GM11168 (cell line): ENCODE results near the gene RAD51B.
"Not testable (repeated sequence)": the region's sequence is repeated elsewhere in the genome, so short reads cannot be mapped to it uniquely, and the experiment has no call there.

Experiments used
- in situ Hi-C: fragments of 300-500 bp; cut with MboI; formaldehyde crosslinking; loops from one replicate; pipeline ENCODE4 v1.12.0; 2022; ENCODE audit warnings: low sequenced_read_pairs; ENCODE audit not compliant: unreplicated experiment

RAD51B gene

DNA sequence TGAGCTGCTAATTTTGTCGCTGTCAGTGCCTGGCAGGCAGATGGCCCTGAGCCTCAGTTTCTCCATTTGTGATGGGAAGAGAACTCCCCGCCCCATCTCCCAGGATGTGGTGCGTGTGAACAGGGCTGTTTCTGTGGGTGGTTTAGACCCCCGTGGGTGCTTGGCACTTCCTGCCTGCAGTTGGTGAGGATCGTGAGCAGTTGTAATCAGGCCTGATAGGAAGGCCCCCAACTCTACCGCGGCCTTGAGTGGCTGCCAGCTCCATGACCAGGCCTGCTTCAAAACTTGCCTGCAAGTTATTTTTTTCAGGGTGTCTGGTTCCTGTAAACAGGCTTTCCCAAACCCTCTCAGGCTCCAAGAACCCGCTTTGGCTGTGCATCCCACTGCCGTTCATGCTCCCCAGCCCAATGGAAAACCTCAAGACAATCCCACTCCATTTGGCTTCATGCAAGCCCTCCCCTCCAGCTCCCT, 834.9 kb downstream of the RAD51B start:
- in situ Hi-C loops, result no loop called here

- in situ Hi-C loops, result no loop called here
Measured at GRCh38 chr14:68655021-68655831, 835.6 kb downstream of the RAD51B start.

- in situ Hi-C loops, result no loop called here
Measured at GRCh38 chr14:68655911-68656316, 836.3 kb downstream of the RAD51B start.

DNA sequence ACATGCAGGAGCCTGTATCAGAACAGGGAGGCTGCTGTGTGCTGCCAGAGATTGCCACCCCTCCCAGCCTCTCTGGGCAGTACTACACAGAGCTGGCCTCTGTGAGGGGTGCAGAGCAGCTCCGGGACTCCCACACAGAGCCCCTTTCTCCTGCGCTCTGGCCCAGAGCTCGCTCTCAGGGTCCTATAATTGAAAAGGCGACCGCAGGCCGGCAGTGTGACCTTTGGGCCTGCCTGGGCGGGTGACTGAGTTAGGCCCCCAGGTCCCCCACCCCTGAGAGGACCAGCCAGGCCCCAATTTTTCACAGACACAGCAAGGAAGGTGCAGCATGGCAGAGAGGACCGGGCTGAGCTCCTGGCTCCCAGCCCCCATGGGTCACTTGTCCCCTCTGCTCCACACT, 836.9 kb downstream of the RAD51B start:
- in situ Hi-C loops, result no loop called here

DNA sequence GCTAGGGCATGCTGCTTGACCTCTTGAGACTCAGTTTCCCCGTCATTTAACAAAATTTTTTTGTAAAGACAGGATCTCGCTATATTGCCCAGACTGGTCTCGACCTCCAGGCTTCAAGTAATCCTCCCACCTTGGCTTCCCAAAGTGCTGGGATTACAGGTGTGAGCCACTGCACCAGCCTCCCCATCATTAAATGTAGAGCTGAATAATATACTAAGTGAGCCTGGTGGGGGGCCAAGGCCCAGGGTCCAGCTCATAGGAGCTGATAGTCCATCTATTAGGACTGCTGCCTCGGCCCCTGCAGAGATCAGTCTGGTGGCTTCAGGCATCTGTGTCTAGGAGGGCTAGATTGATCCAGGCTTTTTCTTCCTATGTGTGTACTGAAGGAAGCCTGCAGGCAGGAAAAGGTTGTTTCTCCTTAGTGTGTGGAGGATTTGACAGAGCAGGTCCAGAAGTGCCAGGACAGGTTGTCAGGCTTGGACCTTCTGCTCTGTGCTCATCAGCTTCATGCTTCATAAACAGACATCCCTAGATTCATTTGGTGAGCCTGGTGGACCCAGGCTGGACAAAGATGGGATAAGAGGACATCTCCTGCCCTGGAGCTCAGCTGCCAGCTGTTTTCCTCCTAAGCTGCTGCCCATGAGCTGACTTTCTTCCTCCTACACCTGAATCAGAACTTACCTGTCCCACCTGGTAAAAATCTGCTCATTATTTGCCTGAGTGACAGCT, 837.9 kb downstream of the RAD51B start:
- in situ Hi-C loops, result no loop called here

- in situ Hi-C loops, result no loop called here
Measured at GRCh38 chr14:68658029-68658509, 838.5 kb downstream of the RAD51B start.

GRCh38 chr14:68658943-68659931, 839.7 kb downstream of the RAD51B start:
- in situ Hi-C loops, result no loop called here

GRCh38 chr14:68660495-68660894, 840.9 kb downstream of the RAD51B start:
- in situ Hi-C loops, result no loop called here

DNA sequence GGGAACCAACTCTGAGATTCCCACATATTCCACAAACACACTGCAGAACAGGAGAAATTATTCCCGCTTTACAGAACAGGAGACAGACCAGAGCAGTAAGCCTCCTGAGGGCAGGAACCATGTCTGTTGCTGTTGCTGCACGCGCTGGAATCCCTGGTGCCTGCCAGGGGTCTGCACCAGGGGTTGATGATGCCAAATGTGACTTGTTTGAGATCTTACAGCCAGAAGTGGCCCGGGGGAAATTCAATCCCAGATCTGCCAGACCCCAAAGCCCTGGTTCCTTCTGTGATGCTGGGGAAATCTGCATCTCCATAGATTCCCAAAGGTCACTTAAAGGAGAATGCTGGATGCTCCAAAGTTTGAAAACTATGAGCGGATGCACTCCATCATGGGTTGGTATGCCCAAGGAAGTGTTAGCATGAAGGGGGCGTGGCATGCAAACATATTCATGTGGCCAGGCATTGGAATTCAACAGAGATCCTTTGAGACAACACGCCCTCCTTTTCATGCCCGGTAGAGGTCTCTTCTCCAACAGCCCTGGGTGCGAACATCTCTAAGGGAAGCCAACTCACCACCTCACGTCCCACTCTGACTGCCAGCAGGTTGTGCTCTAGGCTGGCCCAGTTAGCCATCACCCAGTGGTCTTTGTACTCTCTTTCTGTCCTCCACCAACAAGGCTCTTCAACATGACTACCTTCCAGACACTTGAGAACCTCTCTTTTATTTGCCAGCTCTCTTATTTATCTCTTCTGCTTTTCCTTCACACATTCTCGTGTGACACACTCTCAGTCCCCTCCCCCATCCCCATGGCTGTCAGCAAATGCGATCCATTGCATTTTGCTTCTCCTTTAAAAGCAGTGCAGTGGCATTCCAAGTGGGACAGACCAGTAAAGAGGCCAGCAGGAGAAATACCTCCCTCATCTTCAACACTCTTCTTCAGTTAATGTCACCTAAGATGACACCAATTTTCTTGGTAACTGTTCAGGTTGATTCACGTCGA, 841.9 kb downstream of the RAD51B start:
- in situ Hi-C loops, result no loop called here

GRCh38 chr14:68662392-68662791, 842.8 kb downstream of the RAD51B start:
- in situ Hi-C loops, result no loop called here

- in situ Hi-C loops, result not testable (repeated sequence)
Measured at GRCh38 chr14:68662826-68663225, 843.2 kb downstream of the RAD51B start.

DNA sequence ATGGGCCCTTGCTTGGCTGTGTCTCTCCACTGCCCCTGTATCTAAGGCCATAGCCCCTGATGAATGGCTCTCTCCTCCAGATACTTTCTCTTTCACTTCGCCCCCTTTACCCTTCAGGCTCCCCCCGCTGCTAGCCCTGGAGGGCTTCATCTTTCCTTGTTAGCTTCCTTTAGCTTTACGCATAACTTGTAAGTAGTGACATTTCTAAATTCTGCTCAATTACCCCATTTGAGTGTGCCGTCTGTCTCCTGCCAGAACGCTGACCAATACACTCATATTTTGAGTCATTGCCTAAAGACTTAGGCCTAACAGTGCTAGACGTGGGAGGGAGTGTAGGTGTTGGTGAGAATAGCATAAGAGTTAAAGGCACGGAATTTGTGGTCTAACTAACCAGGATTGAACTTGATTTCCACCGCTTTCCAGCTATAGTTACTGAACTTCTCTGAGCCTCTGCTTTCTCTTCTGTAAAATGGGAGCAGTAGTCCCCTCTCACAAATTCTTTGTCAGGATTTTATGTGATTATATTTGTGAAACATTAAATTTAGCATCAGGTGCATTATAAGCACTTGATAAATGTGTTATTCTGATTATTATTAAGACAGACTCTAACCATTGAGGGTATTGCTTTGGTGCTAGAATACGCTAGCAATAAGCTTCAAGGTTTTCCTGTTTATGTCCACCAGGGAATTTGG, 844.0 kb downstream of the RAD51B start:
- in situ Hi-C loops, result no loop called here

DNA sequence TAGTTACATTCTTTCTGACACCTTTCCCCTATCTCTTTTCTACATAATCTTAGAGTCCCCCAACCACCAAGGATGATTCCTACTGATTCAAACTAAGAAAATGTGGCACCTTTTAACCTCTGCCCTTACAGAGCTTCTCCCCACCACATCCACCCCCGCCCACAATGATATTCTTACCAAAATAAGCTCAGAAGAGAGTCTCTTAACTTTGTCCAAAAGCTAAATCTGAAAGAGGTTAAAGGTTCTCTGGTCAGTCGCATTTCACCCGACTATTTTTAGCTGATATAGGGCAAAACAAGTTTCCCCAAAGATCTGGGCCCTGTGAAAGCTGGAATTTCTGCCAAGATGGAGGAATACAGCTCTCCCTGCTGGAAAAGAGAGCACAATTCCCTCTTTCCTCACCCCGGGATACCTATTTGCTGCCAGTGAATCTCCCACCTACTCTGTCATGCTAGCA, 844.7 kb downstream of the RAD51B start:
- in situ Hi-C loops, result no loop called here

- in situ Hi-C loops, result no loop called here
Measured at GRCh38 chr14:68665131-68665530, 845.6 kb downstream of the RAD51B start.

DNA sequence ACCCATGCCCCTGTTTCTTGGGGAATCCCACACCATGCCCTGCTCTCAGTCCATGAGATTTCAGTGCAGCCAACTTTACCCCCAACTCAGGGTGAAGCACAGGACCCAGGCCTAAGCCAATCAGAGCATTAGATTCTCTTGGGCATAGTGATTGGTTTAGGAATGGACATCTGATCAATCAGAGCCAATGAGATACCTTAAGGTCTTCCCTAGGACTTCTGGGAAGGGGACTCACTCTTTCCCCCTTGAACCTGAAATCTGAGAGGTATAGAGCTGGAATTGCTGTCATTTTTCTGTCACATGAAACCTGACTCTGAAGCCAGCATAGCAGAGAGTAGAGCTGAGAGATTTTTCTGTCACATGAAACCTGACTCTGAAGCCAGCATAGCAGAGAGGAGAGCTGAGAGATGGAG, 846.2 kb downstream of the RAD51B start:
- in situ Hi-C loops, result no loop called here

DNA sequence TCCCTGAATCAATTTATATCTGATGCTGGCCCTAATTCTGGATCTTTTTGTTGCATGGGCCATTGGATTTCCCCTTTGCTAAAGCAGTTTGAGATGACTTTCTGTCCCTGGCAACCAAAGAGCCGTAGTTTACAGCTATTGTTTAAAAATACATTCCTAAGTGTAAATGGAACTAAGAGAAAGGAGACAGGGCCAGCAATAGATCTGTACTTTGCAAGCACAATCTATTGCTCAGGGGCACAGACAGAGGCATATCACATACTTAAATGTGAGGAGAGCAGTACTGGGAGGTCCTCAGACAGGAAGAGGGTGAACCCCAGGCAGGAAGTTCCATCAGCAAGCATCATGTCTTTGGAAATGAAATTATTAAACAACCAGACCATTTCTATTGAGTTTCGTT, 846.7 kb downstream of the RAD51B start:
- in situ Hi-C loops, result no loop called here

DNA sequence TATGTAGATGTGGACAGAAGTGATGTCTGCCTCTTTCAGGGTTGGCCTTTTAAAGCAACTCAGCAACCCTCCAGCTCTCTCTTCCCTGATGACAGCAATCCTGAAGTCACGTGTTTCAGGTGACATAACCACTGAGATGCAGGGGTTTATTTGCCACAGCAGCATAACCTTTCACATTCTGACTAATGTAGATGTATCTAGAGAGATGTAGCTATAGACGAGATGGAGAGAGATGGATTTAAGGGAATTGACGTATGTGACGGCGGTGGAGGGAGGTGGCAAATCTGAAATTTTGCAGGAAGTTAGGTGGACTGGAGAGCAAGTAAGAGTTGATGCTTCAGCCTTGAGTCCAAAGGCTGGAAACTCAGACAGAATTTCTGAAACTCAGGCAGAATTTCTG, 847.3 kb downstream of the RAD51B start:
- in situ Hi-C loops, result no loop called here

DNA sequence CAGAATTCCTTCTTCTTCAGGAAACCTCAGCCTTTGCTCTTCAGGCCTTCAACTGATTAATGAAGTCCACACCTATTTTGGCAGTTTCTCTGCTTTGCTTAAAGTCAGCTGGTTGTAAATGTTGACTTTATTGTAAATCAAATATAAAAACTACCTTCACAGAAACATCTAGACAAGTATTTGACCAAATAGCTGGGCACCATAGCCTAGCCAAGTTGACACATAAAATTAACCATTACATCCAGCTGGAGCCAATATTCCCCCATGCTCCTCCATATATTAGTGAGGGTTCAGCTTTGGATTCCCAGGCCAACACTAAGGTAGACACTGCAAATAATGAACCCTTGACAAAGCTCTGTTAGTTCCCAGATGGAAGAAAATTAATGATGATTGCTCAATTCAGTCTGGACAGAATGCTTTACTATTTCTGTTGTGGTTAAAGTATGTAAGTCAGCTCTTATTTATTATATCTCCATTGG, 847.8 kb downstream of the RAD51B start:
- in situ Hi-C loops, result no loop called here
